NCI-H446 (cell line): ENCODE data around the gene TBC1D7.

Experiments used
- DNase-seq, 2 experiments: peaks; one replicate each; lab custom pipeline; 2025; lab: John Stamatoyannopoulos, UW

Gene TBC1D7

DNA sequence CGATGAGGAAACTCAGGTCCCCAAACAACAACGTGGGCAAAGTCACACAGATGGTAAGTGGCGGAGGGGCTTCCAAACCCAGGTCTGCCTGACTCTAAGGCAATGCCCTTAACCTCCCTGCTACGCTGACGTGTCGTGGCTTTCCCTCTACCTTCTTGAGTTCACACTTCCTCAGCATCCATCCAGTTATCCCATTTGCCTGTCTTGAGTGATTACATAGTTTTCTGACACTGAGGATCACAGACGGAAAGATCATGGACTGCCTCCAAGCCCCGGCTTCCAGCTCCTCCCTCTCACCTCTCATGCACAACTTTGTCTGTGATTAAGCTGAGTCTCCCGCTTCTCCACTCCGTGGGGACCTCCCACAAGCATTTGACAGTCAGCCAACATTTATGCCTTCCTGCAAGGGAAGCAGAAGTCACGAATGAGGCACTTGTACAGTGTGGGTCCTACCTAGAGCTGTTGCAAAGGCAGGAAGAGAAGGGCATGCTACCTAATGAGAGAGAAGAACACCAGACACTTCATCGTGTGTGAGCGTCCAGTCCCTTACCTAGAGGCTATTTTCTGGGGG, 33.8 kb downstream of the TBC1D7 start:
- DNase-seq = no peak

DNA sequence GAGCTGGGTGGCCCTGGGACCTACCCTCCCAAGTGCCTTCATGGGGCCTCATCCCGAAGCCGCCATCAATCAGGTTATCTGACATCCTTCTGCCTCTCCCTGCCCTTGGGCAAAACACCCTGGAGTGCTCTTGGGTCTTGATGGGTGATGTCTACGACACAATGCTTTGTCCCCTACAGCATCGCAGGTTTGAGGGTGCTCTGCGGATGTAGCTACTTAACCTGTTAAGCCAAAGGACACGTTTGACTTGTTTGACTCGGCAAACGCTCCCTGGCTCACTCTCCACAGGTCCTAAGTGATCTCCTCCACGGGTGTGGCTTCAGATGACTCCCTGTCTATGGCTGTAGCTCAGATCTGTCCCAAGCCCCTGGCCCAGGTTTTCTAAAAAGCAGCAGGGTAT, 35.6 kb downstream of the TBC1D7 start:
- no peak for DNase-seq

DNA sequence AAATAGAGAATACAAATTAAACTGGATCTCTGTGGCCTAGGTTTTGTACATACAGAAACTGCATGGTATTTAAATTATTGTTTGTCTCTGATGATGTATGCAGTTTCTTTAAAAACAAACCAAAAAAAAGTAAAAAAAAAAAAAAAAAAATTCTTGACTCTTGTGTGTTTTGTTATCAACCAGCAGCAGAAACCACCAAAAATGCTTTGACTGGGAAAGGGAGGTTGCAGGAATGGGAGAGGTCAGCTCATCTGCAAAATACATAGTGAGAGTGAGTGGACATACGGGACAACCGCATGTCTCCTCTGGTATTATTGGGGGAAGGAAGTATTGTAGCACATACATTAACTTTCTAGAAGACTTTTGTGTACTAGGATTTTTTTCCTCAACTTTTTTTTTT, 38.0 kb downstream of the TBC1D7 start:
- DNase-seq = no peak

DNA sequence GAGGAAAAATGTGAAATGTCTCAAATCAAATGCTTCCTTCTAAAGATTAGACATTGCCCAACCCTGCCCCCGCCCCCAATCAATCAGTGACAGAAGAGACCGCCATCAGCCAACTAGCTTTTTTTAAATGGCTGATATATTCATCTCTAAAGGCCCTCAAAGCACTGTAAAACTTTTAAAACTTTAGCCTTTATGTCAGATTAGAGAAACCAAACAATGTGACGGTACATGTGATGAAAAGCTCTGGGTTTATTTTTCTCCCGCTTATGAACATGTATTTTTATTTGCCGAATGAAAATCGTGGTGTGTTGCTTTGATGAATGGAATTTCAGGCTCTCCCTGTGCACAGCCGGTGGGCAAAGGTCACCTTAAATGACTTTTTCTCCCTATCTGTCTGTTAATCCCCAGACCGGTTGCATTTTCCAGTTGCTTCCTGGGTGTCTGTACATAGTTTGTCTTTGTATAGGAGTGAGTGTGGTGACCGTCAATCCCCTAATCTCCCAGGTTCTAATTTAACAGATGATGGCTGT, 38.5 kb downstream of the TBC1D7 start:
- DNase-seq = no peak

GRCh38 chr6:13288969-13289391, 39.4 kb downstream of the TBC1D7 start:
- no peak for DNase-seq

- DNase-seq = no peak
These were observed 39.9 kb downstream of the TBC1D7 start for GRCh38 chr6:13288481-13288880.

DNA sequence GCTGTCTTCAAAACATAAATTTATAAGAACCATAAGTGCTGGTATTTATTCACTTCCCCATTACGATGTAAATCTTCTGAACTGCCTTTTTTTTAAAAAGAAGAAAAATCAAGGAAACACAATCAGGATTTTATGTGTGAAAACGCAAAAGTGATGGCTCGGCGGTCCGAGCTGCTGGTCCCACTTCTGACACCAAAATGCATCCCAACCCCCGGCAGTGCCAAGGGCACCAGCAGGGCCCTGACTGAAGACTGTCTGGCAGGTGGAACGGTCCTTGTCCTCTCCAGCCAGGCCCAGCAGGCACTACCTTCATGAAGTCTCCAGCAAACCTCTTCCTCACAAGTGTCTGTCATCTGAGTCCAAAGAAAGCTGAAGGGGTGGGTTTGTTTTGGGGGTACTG, 41.2 kb downstream of the TBC1D7 start:
- DNase-seq = no peak

DNA sequence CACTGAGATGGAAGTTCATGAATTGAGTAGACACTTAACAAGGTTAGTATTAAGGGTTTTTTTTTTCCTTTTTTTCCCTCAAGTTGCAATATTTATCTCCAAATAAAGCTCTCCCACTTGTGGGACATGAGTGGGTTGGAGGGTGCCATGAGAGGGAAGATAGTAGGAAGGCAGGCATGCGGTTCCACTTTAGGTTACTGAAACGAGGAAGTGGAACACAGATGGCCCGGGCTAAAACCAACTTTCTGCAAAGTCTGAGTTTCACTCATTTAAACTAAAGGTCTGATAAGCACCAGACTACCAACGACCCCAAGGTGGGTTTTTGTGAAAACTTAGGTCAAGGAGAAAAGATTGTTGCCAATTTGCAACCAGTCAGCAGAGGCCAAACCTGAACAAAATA, 42.2 kb downstream of the TBC1D7 start:
- DNase-seq = no peak

GRCh38 chr6:13285705-13286104, 42.6 kb downstream of the TBC1D7 start:
- no peak for DNase-seq

GRCh38 chr6:13284646-13285045, 43.7 kb downstream of the TBC1D7 start:
- no peak for DNase-seq

DNA sequence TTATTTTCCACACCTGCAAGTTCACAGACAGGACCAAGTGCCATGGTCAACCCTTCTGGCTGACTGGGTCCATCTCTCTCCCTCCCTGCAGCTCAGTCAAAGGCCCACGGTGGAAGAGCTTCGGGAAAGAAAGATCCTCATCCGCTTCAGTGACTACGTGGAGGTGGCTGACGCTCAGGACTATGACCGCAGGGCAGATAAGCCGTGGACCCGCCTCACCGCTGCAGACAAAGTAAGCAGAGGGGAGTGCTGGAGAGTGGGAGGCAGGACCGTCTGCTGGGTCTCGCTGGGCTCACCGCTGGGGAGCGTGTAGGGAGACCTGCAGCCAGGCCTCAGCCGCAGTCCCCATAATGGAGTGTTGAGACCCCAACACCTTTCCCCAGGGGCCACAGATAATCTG, 45.0 kb downstream of the TBC1D7 start:
- DNase-seq = no peak

DNA sequence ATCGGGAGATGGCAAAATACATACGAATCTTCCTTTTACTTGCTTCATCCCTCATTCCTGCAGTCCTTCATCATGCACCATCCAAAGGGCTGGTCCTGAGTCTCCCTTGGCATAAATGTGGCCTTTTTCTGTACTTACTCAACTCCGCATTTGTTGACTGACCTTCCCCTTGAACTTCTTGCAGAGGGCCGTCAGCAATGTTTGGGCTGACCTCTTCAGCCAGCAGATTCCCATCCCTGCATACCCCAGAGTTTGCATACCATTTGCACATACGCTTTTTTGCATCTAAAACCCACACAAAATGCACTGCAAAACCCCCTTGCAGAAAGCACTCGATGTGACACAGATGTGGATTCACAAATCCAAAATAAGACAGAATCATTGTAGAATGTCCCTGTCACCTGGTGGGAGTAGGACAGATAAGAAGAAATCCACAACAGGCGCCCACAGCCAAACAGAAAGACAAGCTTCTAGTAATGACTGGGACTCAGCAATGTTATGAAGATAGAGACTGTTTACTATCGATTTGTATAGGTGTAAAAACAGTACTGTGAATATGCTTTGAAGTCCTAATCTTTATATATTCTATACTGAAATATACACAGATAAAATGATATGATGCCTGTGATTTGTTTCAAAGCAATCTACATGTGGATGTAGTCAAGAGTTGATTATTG, 45.8 kb downstream of the TBC1D7 start:
- DNase-seq = no peak

DNA sequence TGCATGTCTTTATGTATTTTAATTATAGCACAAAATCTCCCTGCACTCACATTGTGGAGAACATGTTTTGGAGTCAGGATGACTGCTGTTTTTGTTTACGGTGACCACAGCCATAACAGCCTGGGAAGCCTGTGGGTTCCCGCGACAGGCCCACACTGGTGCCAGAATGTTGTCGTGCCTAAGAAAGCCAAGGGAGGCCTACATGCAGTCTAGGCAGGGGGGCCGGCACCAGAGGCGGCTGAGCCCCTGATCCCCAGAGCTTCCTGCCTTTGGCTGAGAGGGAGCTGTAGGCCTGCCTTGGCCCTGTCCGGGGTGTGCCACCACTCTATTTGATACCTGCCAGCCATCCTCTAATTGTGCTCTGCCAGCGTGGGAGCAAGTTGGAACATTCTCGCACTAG, 46.7 kb downstream of the TBC1D7 start:
- DNase-seq = no peak

- DNase-seq = no peak
These were observed 48.1 kb downstream of the TBC1D7 start for GRCh38 chr6:13280254-13280653.

DNA sequence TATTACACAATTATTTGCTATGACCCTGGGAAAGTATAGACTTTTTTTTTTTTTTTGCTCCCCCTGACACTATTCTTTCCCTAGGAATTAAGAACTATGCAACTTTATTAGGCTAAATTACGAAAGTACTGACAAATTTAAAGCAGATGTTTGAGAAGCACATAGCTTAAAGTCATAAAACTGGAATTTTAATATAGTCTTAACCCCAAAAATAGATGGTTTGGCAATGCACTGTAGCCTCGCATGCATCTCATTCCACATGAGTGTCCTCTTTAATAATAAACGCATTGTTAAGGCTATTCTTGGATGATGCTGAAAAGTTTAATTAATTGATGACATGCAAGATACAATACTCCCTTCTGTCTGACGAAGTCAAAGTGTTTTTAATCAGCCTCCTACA, 49.3 kb downstream of the TBC1D7 start:
- no peak for DNase-seq

GRCh38 chr6:13278164-13278563, 50.2 kb downstream of the TBC1D7 start:
- no peak for DNase-seq

DNA sequence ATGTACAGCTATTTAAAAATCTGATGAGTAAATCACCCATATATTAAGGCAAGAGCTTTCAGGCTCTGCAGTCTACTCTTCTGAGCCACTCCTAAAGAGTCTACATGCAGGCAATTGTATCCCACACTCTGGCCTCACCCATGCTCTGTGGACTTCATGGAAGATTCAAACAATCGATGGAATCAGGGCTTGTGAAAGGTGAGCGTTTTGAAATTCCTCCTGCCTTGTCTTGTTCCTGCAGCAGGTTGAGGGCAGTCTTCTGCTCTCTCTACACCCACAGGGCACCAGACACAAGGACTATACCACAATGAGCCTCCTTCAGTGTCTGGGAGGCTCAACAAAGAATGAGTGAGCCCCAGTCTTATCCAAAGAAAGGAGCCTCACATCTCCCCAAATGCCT, 51.1 kb downstream of the TBC1D7 start:
- no peak for DNase-seq

DNA sequence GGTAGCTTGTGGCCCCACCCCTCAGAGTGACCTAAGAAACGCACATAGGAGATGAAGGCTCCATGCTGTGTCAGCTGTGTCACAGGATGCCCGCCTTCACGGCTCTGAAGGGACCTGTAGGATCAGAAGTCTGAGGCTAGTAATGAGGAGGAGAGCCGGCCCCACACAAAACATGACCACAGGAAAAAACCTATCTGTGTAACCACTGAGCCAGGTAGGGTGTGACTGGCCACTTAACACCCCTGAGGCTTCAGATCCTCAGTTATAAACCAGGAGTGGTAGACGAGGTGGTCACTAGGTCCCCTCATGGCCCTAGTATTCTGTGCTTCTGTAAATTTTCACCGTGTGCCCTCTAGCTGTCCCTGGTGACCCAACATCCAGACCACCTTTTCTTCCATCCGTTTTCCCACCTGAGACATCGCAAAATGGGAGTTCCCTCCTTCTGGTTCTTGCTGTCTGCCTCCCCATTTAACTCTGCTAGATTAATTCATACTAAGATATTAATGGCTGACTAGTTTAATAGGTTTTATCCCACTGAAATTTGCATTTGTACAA, 52.8 kb downstream of the TBC1D7 start:
- DNase-seq = no peak

DNA sequence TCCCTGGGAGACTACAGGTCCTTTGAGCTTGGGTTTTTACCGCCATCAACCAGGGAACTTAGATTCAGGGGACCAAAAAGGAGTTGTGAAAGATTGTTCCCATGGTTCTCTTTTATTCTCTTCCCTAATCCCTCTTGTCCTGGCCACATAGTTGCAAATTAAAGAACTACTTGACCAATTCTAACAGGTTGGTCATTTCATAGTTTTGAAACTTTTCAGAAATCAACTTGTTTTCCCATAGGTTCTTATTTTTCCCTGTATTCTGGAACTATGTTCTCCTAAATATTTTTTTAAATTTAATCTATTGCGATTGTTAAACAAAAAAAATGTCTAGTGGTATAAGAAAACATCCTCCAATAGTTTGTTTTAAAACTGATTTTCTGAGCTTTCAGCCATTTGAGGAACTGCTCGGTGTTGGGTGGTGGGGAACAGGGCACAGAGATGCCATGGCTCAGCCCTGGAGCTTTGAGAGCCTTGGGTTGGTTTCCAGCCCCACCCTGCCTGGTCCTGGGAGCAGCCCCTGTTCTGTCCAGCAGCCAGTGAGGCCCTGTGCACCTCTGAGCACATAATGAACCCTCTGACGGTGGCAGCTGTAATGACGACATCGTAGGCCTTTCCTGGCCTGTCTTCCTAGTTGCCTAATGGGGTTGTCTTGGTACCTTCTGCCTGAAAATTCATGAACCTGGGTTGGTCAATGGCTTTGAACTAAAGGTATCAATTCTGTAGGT, 53.5 kb downstream of the TBC1D7 start:
- no peak for DNase-seq

DNA sequence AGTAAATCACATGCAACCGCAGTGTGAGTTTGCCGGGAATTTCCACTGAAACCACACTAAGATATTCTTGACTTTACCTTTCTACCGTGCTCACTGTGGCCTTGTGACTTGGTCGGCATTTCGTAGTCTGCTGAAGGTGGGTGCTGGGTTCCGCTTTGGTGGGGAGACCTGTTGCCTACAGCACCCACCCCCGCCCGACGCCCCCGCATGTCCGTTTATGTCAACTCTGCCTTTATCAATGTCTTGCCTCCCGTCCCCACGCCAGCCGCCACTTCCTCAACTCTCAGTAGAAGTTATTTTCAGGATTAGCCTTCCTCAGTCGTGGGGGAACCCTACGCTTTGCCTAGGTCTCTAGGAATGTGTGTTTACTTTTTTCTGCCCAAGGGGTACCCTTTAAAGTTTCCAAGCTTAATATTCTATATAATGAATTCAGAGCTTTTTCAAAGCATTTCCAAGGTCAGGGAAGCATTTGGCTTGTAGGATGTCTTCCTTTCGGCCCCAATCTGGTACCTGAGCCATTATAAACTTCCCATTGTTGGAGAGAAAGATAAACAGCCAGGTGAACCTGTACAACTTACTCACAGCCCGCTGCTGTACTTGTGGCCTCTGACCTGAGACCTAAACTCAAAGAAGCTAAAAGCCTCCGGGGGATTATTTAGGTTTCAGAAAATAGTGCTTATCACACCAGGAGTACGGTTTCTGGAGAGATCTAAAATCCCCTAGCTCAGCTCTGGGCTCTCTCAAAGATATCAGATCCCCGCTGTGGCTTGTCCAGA, 54.2 kb downstream of the TBC1D7 start:
- DNase-seq = no peak

DNA sequence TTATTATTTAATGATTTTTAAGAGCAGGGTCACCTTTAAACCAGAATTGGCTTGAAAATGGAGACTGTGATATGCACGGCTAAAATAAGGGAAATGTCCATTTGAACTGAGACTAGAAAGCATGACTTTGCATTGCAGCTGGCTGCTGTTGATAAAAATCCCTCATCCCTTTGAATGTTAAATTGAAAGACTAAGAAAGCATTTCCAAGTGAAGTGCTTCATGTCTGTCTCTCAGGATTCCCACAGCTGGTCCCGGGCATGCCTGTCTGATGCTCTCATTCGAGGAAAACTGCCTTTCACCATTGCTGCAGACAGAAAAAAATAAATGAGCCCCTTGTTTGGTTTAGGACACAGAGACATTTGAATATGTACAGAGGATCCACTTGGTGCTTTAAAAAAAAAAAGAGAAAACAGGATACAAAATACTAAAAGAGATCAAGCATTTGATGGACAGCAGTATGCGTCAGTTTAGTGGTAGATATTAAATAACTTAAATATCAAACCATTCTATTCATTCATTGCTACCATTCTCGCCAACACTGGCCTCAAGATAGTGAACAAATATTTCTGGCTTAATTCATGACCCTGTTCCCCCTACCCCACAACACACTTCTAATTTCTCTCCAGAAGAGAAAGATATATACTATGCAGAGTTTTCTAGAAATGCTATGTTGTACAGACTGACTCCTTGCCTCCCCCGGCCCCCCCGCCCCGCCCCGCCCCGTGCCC, 55.0 kb downstream of the TBC1D7 start:
- DNase-seq = no peak
